ENCODE data around the gene TEX51. TPM values are rescaled to one million over a fixed set of nuclear protein-coding genes. Genes with fewer than 3 reads are reported as not detected.

TEX51 gene
- total and polyA plus RNA-seq, 8 donors = not detected

- Histone ChIP-seq H3K27me3 (no peaks in the 10 kb centered on the region), H3K27ac (no peak overlapping the region), H3K4me3 (no peak overlapping the region), H3K9me3 (no peaks in the 10 kb centered on the region), H3K4me1 (no peaks in the 10 kb centered on the region), H3K36me3 (no peaks in the 10 kb centered on the region)
- FAIRE-seq (no peak), DNase-seq (no peak), ATAC-seq (no peak)
- intact Hi-C loops (cut with DNase I) = no loop called here
- TF ChIP-seq CTCF (IDR thresholded peaks at IDR 0.05) = no peak
- WGBS, 2 donors = 49 to 58% methylated on average over 1 of the region's 1 CpG
These were observed 36.0 kb upstream of the TEX51 start for GRCh38 chr2:126862730-126863129.

GRCh38 chr2:126863336-126864015 is 35.2 kb upstream of the TEX51 start:
- no peak for FAIRE-seq
- Histone ChIP-seq H3K36me3 (no peaks in the 10 kb centered on the region), H3K4me3 (no peak overlapping the region), H3K4me1 (no peaks in the 10 kb centered on the region), H3K27ac (no peak overlapping the region), H3K9me3 (no peaks in the 10 kb centered on the region), H3K27me3 (no peaks in the 10 kb centered on the region)
- ATAC-seq = no peak
- DNase-seq = no peak
- 51% methylated on average over 5 of the region's 5 CpGs for WGBS, 2 donors
- TF ChIP-seq CTCF (IDR thresholded peaks at IDR 0.05) = no peak
- intact Hi-C loops (cut with DNase I) = no loop called here

GRCh38 chr2:126864861-126865260 is 33.8 kb upstream of the TEX51 start:
- Histone ChIP-seq H3K4me3 (no peak overlapping the region), H3K27ac (no peak overlapping the region), H3K4me1 (no peaks in the 10 kb centered on the region), H3K9me3 (no peaks in the 10 kb centered on the region), H3K27me3 (no peaks in the 10 kb centered on the region), H3K36me3 (no peaks in the 10 kb centered on the region)
- DNase-seq = no peak
- FAIRE-seq = no peak
- intact Hi-C loops (cut with DNase I) = no loop called here
- ATAC-seq = no peak
- WGBS, 2 donors = 61 to 65% methylated on average over 3 of the region's 3 CpGs
- no peak for TF ChIP-seq CTCF (IDR thresholded peaks at IDR 0.05)

GRCh38 chr2:126866451-126866850 is 32.2 kb upstream of the TEX51 start:
- ATAC-seq = no peak

More at GRCh38 chr2:126866451-126866850, 32.2 kb upstream of the TEX51 start:
- no peaks in the 10 kb centered on the region for H3K36me3 ChIP-seq
- 76 to 87% methylated on average over 4 of the region's 4 CpGs for WGBS, 2 donors
- H3K4me1 ChIP-seq = no peaks in the 10 kb centered on the region
- H3K27me3 ChIP-seq = no peaks in the 10 kb centered on the region
- no peak for DNase-seq
- H3K9me3 ChIP-seq = no peaks in the 10 kb centered on the region
- no peak overlapping the region for H3K27ac ChIP-seq
- H3K4me3 ChIP-seq = no peak overlapping the region
- TF ChIP-seq CTCF (IDR thresholded peaks at IDR 0.05) = no peak
- intact Hi-C loops (cut with DNase I) = no loop called here
- no peak for FAIRE-seq

Data from pancreas (tissue), 10 donors.